ENCODE results near the gene CLEC12A. TPM values are rescaled to one million over a fixed set of nuclear protein-coding genes. Genes with fewer than 3 reads are reported as not detected.
"Not testable (repeated sequence)": the region's sequence is repeated elsewhere in the genome, so short reads cannot be mapped to it uniquely, and the experiment has no call there.

Gene CLEC12A
- total RNA-seq, 2 experiments from 2014 or later = 4.0 to 5.2 TPM

DNA sequence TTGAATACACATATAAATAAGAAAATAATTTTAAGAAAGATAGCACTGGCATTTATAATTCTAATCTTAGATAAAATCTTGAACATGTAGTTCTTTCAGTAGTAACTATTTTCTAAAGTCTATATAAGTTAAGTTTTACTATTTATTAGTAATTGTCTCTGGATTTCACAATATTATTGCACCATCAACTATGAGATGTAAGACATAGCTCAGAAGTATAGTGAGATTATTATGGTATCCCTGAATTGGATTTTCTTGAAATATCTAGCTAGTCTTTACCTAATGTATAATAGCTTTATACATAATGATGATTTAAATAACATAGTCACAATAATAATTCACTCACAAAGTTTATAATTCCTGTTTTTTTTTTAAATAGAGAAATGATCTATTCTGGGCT, 6.7 kb downstream of the CLEC12A start:
- peaks cover 13% of the 10 kb centered on the region for H3K9me3 Mint-ChIP-seq
- POLR2A ChIA-PET = no interaction called here
- H3K4me3 Mint-ChIP-seq = no peak overlapping the region
- no peaks in the 10 kb centered on the region for H3K4me1 Mint-ChIP-seq
- ATAC-seq (ENCODE audit: low read depth) (no peak), DNase-seq (no peak)
- H3K27me3 Mint-ChIP-seq = peaks cover 4% of the 10 kb centered on the region
- H3K27ac Mint-ChIP-seq = no peak overlapping the region
- peaks cover 39% of the 10 kb centered on the region for H3K36me3 Mint-ChIP-seq

DNA sequence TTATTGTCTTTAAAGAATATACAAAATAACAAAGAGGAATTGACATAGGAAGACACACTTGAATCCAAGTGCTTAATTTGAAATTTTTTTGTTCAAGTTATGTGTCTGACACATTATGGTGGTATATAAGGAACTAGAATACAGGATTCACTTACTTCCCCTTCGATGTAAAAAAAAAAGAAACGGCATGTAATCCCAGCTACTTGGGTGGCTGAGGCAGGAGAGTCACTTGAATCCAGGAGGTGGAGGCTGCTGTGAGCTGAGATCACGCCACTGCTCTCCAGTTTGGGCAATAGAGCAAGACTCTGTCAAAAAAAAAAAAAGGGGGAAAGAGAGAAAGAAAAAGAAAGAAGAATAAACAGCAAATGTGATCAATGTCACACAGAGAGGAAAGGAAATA, 8.9 kb downstream of the CLEC12A start:
- H3K27me3 Mint-ChIP-seq = peaks cover 4% of the 10 kb centered on the region
- H3K36me3 Mint-ChIP-seq = peaks cover 26% of the 10 kb centered on the region
- peaks cover 11% of the 10 kb centered on the region for H3K9me3 Mint-ChIP-seq
- DNase-seq (no peak), ATAC-seq (ENCODE audit: low read depth) (no peak)
- no peak overlapping the region for H3K27ac Mint-ChIP-seq
- H3K4me3 Mint-ChIP-seq = no peak overlapping the region
- H3K4me1 Mint-ChIP-seq = no peaks in the 10 kb centered on the region
- POLR2A ChIA-PET = no interaction called here

DNA sequence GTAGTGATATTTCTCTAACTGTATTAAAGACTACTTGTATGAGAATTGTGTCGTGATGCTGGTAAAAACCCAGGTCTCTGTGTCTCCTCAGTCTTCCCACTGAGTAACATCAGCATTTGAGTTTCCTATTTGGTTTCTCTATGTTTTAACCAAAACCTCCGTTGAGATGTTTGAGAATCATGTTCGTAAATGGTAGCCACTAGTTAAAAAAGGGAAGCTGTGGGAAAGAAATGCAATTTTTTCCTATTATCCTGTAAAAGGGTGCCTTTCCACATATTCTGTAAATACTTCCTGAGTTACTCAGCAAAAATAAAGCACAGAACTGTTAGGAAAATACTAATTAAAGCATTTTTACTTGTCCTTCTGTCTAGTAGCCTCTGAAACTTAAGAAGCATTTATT, 20.7 kb downstream of the CLEC12A start:
- H3K4me3 Mint-ChIP-seq = no peak overlapping the region
- DNase-seq (no peak), ATAC-seq (ENCODE audit: low read depth) (no peak)
- H3K27ac Mint-ChIP-seq = no peak overlapping the region
- POLR2A ChIA-PET = interaction anchor here (0.5 kb wide), 1 partner anchor 37 kb away, joined by 4 read pairs; no protein-coding TSS in a partner anchor
- H3K9me3 Mint-ChIP-seq = peaks cover 2% of the 10 kb centered on the region
- peaks cover 3% of the 10 kb centered on the region for H3K36me3 Mint-ChIP-seq
- no peaks in the 10 kb centered on the region for H3K4me1 Mint-ChIP-seq
- peaks cover 27% of the 10 kb centered on the region for H3K27me3 Mint-ChIP-seq

DNA sequence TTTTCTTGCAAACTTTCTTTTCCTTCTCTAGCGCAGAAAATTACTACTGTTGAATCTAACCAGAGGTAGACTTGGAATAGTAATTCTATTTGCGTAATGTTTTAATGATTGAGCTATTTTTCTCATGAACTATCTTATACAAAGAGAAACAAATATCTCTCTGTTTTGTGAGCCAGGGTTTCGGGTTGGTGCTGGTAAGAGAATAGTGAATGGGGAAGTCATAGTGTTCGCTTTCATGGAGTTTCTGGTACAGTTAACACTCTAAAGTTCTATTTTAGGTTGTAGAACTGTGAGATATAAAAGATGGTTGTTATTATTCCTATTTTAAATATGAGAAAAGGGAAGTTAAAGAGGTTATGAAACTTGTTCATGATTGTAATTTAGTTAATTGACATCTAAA, 21.1 kb downstream of the CLEC12A start:
- Mint-ChIP-seq H3K4me3 (no peak overlapping the region), H3K27ac (no peak overlapping the region), H3K27me3 (peaks cover 28% of the 10 kb centered on the region), H3K9me3 (peaks cover 2% of the 10 kb centered on the region), H3K36me3 (peaks cover 3% of the 10 kb centered on the region), H3K4me1 (no peaks in the 10 kb centered on the region)
- no peak for ATAC-seq (ENCODE audit: low read depth)
- POLR2A ChIA-PET = interaction anchor here (0.5 kb wide), 1 partner anchor 38 kb away, joined by 4 read pairs; no protein-coding TSS in a partner anchor
- DNase-seq = no peak

DNA sequence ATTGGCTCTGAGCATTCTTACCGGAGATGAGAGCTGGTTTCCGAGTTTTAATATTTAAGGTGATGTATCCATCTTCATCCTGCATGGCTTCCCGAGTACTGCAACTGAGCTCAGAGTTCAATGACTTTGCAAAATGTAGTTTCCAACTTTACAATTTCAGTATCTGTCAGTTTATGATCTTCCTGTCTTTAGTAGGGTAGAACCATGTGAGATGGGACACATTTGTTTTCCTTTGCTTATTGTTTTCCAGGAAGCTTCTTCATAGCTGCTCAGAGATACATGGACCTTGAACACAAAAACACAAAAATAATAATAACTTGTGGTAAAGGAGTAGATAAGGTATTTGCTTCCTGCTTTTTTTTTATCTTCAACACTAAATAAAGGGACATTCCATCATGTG, 27.8 kb downstream of the CLEC12A start, which contains the start of gene CLEC1B:
CLEC1B (minus strand) TSS at position 106 of the 400 bp plus-strand sequence; CDS start at position 85, 21 bp downstream.
- H3K9me3 Mint-ChIP-seq = no peaks in the 10 kb centered on the region
- POLR2A ChIA-PET = no interaction called here
- ATAC-seq (ENCODE audit: low read depth) = no peak

GRCh38 chr12:10001171-10001776, 30.1 kb downstream of the CLEC12A start:
- H3K9me3 Mint-ChIP-seq = no peaks in the 10 kb centered on the region
- no peaks in the 10 kb centered on the region for H3K4me1 Mint-ChIP-seq
- peaks cover 35% of the 10 kb centered on the region for H3K27me3 Mint-ChIP-seq
- no peak overlapping the region for H3K27ac Mint-ChIP-seq
- peaks cover 2% of the 10 kb centered on the region for H3K36me3 Mint-ChIP-seq
- DNase-seq (no peak), ATAC-seq (ENCODE audit: low read depth) (no peak)
- H3K4me3 Mint-ChIP-seq = no peak overlapping the region
- POLR2A ChIA-PET = interaction anchor here (0.7 to 1.0 kb wide), 3 partner anchors 149 to 214 kb away, joined by 3 to 4 read pairs (median 3); no protein-coding TSS in a partner anchor

More for the DNA sequence above, 27.8 kb downstream of the CLEC12A start, which contains the start of gene CLEC1B:
- Mint-ChIP-seq H3K4me1 (no peaks in the 10 kb centered on the region), H3K27me3 (peaks cover 32% of the 10 kb centered on the region), H3K4me3 (no peak within 1 kb of the TSS), H3K36me3 (peaks cover 2% of the 10 kb centered on the region), H3K27ac (no peak within 1 kb of the TSS)
- no peak for DNase-seq

- no peak overlapping the region for H3K4me3 Mint-ChIP-seq
- peaks cover 45% of the 10 kb centered on the region for H3K27me3 Mint-ChIP-seq
- ATAC-seq (ENCODE audit: low read depth) = no peak
- no peaks in the 10 kb centered on the region for H3K9me3 Mint-ChIP-seq
- no peak overlapping the region for H3K27ac Mint-ChIP-seq
- peaks cover 9% of the 10 kb centered on the region for H3K4me1 Mint-ChIP-seq
- no peaks in the 10 kb centered on the region for H3K36me3 Mint-ChIP-seq
- no peak for DNase-seq
- POLR2A ChIA-PET = no interaction called here
Observed at GRCh38 chr12:10012630-10013330, 41.6 kb downstream of the CLEC12A start.

DNA sequence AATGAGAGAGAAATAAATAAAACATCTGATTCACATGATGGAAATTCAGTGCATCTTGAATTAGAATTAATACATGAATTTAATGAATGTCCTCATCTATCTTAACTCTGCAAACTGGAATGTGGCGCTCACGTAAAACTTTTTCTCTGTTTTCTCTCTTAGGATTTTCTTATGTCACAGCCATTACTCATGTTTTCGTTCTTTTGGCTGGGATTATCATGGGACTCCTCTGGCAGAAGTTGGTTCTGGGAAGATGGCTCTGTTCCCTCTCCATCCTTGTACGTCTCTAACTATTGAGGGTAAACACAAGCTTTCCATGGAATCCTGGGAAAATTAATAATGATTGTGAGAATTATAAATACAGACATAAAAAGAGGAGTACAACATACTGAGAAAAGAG, 44.2 kb downstream of the CLEC12A start:
- Mint-ChIP-seq H3K36me3 (no peaks in the 10 kb centered on the region), H3K4me3 (no peak overlapping the region)
- POLR2A ChIA-PET = no interaction called here

GRCh38 chr12:10016881-10017280, 45.7 kb downstream of the CLEC12A start:
- Mint-ChIP-seq H3K27me3 (peaks cover 33% of the 10 kb centered on the region), H3K9me3 (no peaks in the 10 kb centered on the region), H3K4me3 (no peak overlapping the region), H3K27ac (no peak overlapping the region), H3K4me1 (no peaks in the 10 kb centered on the region), H3K36me3 (no peaks in the 10 kb centered on the region)
- ATAC-seq (ENCODE audit: low read depth) = no peak
- no peak for DNase-seq
- POLR2A ChIA-PET = interaction anchor here (0.6 kb wide), 1 partner anchor 123 kb away, joined by 3 read pairs; no protein-coding TSS in a partner anchor

More for the DNA sequence above, 44.2 kb downstream of the CLEC12A start:
- Mint-ChIP-seq H3K4me1 (no peaks in the 10 kb centered on the region), H3K27ac (no peak overlapping the region), H3K27me3 (peaks cover 45% of the 10 kb centered on the region), H3K9me3 (no peaks in the 10 kb centered on the region)
- no peak for ATAC-seq (ENCODE audit: low read depth)
- DNase-seq = no peak

DNA sequence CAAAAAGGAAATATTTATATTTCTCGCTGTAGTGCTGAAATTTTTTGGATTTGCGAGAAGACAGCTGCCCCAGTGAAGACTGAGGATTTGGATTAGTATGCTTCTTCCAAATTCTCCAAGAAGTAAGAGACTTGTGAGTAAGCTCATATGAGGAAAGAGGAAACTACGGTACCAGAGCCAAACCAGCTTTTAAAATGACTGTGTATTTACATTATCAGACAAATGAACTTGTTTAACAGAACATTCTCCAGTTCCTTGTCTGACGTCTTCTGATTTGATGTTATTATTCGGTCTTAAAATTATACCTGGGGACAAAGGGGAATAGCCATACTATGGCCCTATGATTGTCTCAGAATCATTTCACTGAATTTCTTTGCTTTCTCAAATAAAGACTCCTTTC, 47.2 kb downstream of the CLEC12A start:
- no peaks in the 10 kb centered on the region for H3K36me3 Mint-ChIP-seq
- ATAC-seq (ENCODE audit: low read depth) = no peak
- H3K27me3 Mint-ChIP-seq = peaks cover 27% of the 10 kb centered on the region
- no peaks in the 10 kb centered on the region for H3K4me1 Mint-ChIP-seq
- no peak for DNase-seq
- H3K9me3 Mint-ChIP-seq = no peaks in the 10 kb centered on the region
- POLR2A ChIA-PET = no interaction called here
- H3K4me3 Mint-ChIP-seq = no peak overlapping the region
- H3K27ac Mint-ChIP-seq = no peak overlapping the region

- Mint-ChIP-seq H3K4me3 (no peak overlapping the region), H3K27me3 (peaks cover 7% of the 10 kb centered on the region), H3K27ac (no peak overlapping the region), H3K36me3 (no peaks in the 10 kb centered on the region), H3K9me3 (peaks cover 2% of the 10 kb centered on the region), H3K4me1 (no peaks in the 10 kb centered on the region)
- POLR2A ChIA-PET = no interaction called here
- no peak for DNase-seq
- ATAC-seq (ENCODE audit: low read depth) = no peak
Observed at GRCh38 chr12:10021342-10021741, 50.1 kb downstream of the CLEC12A start.

DNA sequence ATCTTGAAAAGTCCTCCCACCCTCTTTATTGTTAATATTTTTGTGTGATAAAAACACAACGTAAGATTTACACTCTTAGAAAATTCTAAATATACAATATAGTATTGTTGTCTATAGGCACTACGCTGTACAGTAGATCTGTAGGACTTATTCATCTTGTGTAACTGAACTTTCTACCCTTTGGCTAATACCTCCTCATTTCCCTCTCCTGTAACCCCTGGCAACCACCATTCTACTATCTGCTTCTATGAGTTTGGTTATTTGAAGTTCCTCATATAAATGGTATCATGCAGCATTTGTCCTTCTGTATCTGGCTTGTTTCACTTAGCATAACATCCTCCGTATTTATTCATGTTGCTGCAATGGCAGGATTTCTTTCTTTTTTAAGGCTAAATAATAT, 54.0 kb downstream of the CLEC12A start:
- Mint-ChIP-seq H3K4me1 (no peaks in the 10 kb centered on the region), H3K27me3 (peaks cover 15% of the 10 kb centered on the region), H3K36me3 (no peaks in the 10 kb centered on the region), H3K9me3 (peaks cover 2% of the 10 kb centered on the region), H3K4me3 (no peak overlapping the region), H3K27ac (no peak overlapping the region)
- POLR2A ChIA-PET = no interaction called here
- ATAC-seq (ENCODE audit: low read depth) (no peak), DNase-seq (no peak)

DNA sequence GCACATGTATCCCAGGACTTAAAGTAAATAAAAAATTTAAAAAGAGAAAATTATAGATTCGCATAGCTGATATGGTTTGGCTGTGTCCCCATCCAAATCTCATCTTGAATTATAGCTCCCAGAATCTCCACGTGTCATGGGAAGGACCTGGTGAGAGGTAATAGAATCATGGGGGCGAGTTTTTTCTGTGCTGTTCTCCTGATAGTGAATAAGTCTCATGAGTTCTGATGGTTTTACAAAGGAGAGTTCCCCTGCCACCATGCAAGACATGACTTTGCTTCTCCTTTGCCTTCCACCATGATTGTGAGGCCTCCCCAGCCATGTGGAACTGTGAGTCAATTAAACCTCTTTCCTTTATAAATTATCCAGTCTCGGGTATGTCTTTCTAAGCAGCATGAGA, 55.5 kb downstream of the CLEC12A start:
- H3K27ac Mint-ChIP-seq; POLR2A ChIA-PET; H3K36me3 Mint-ChIP-seq; H3K9me3 Mint-ChIP-seq; ATAC-seq (ENCODE audit: low read depth); H3K4me1 Mint-ChIP-seq; DNase-seq; H3K4me3 Mint-ChIP-seq: not testable (repeated sequence)
- H3K27me3 Mint-ChIP-seq = peaks cover 15% of the 10 kb centered on the region

DNA sequence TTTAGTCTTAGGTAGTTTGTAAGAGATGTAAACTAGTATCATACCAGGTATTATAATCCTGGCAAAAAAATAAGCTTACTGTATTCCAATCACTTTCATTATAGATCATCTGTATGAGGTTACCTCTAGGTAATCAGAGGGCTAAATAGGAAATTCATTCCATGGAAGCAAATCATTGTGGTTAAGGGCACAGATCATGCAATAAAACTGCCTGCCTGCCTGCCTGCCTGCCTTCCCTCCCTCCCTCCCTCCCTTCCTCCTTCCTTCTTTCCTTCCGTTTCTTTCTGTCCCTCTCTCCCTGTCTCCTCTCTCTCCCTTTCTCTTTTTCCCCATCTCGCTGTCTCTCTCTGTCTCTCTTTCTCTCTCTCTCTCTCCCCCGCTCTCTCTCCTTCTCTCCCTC, 56.1 kb downstream of the CLEC12A start:
- DNase-seq (no peak), ATAC-seq (ENCODE audit: low read depth) (no peak)
- POLR2A ChIA-PET = no interaction called here
- Mint-ChIP-seq H3K4me3 (no peak overlapping the region), H3K27ac (no peak overlapping the region), H3K4me1 (no peaks in the 10 kb centered on the region), H3K36me3 (no peaks in the 10 kb centered on the region), H3K27me3 (peaks cover 15% of the 10 kb centered on the region), H3K9me3 (peaks cover 2% of the 10 kb centered on the region)

All from activated naive CD8-positive, alpha-beta T cell treated with anti-CD3 and anti-CD28 coated beads, Interleukin-2, amount 10 ng/mL, durations not matched to agents 7 days and 5 days (primary cell).